ENCODE measurements around the gene NEURL2.
"Not testable (repeated sequence)": the region's sequence is repeated elsewhere in the genome, so short reads cannot be mapped to it uniquely, and the experiment has no call there.

Gene NEURL2

GRCh38 chr20:45874104-45874481 lies 16.9 kb downstream of the NEURL2 start:
- H2BK15ac ChIP-seq (ENCODE audit: low read depth, poor library complexity, severe bottlenecking); H3K79me1 ChIP-seq (replicated peaks; ENCODE audit: low read length, poor library complexity, severe bottlenecking); H3K14ac ChIP-seq (ENCODE audit: low read length in 2 of 2); H2BK120ac ChIP-seq (ENCODE audit: low read depth, low read length); H3K9me3 ChIP-seq (ENCODE audit: control insufficient read depth, low read length); H3K4me3 ChIP-seq (ENCODE audit: insufficient read depth in 1 of 2, low read depth in 1 of 2, low read length in 2 of 2); H3K4me1 ChIP-seq (ENCODE audit: control insufficient read depth, insufficient read depth, low read depth, low read length); H4K91ac ChIP-seq (ENCODE audit: low read length); H3K9ac ChIP-seq (ENCODE audit: low read length); H4K8ac ChIP-seq (ENCODE audit: low read length); H3K27me3 ChIP-seq (ENCODE audit: control insufficient read depth in 1 of 2, insufficient read depth in 1 of 2, low read length in 2 of 2); H3K4ac ChIP-seq (ENCODE audit: low read depth in 1 of 2, low read length in 2 of 2); H2BK12ac ChIP-seq (ENCODE audit: low read length in 2 of 2); H2BK5ac ChIP-seq (ENCODE audit: low read depth, low read length, poor library complexity, severe bottlenecking); DNase-seq; H3K23ac ChIP-seq (ENCODE audit: low read length in 2 of 2); H3K18ac ChIP-seq (ENCODE audit: low read depth in 1 of 2, low read length in 2 of 2); H2AFZ ChIP-seq (ENCODE audit: low read depth, low read length); H3K27ac ChIP-seq (ENCODE audit: low read length, poor library complexity, severe bottlenecking); H2AK5ac ChIP-seq (ENCODE audit: low read length, severe bottlenecking); H3K4me2 ChIP-seq (ENCODE audit: low read length, poor library complexity, severe bottlenecking): not testable (repeated sequence)
- H3K36me3 ChIP-seq (ENCODE audit: control insufficient read depth in 1 of 2, insufficient read depth in 2 of 2, low read depth in 1 of 2, low read length in 2 of 2) = peaks cover 13 to 23% of the 10 kb centered on the region in 2 experiments
- WGBS = 93% methylated on average over 10 of the region's 10 CpGs

- Histone ChIP-seq H3K79me1 (replicated peaks; ENCODE audit: low read length, poor library complexity, severe bottlenecking) (peaks cover 2% of the 10 kb centered on the region), H3K27ac (ENCODE audit: low read length, poor library complexity, severe bottlenecking) (no peak overlapping the region), H2AK5ac (ENCODE audit: low read length, severe bottlenecking) (no peak overlapping the region), H3K4me2 (ENCODE audit: low read length, poor library complexity, severe bottlenecking) (no peak overlapping the region), H3K4me1 (ENCODE audit: control insufficient read depth, insufficient read depth, low read depth, low read length) (no peaks in the 10 kb centered on the region), H4K91ac (ENCODE audit: low read length) (no peak overlapping the region), H2BK120ac (ENCODE audit: low read depth, low read length) (no peak overlapping the region), H3K14ac (ENCODE audit: low read length in 2 of 2) (no peak overlapping the region), H3K36me3 (ENCODE audit: control insufficient read depth in 1 of 2, insufficient read depth in 2 of 2, low read depth in 1 of 2, low read length in 2 of 2) (peaks cover 13 to 23% of the 10 kb centered on the region in 2 experiments), H3K27me3 (ENCODE audit: control insufficient read depth in 1 of 2, insufficient read depth in 1 of 2, low read length in 2 of 2) (no peaks in the 10 kb centered on the region), H2BK5ac (ENCODE audit: low read depth, low read length, poor library complexity, severe bottlenecking) (no peak overlapping the region), H3K9ac (ENCODE audit: low read length) (no peak overlapping the region), H2AFZ (ENCODE audit: low read depth, low read length) (no peak overlapping the region), H3K9me3 (ENCODE audit: control insufficient read depth, low read length) (no peaks in the 10 kb centered on the region), H3K23ac (ENCODE audit: low read length in 2 of 2) (no peak overlapping the region), H2BK15ac (ENCODE audit: low read depth, poor library complexity, severe bottlenecking) (no peak overlapping the region), H3K4ac (ENCODE audit: low read depth in 1 of 2, low read length in 2 of 2) (no peak overlapping the region), H3K18ac (ENCODE audit: low read depth in 1 of 2, low read length in 2 of 2) (no peak overlapping the region), H4K8ac (ENCODE audit: low read length) (no peak overlapping the region), H2BK12ac (ENCODE audit: low read length in 2 of 2) (no peak overlapping the region), H3K4me3 (ENCODE audit: insufficient read depth in 1 of 2, low read depth in 1 of 2, low read length in 2 of 2) (no peak overlapping the region)
- no peak for DNase-seq
- WGBS = 100% methylated on average over 1 of the region's 1 CpG
Measured at GRCh38 chr20:45873409-45874103, 17.5 kb downstream of the NEURL2 start.

GRCh38 chr20:45872626-45873025 lies 18.4 kb downstream of the NEURL2 start:
- H4K8ac ChIP-seq (ENCODE audit: low read length) = no peak overlapping the region
- H3K4me1 ChIP-seq (ENCODE audit: control insufficient read depth, insufficient read depth, low read depth, low read length) = no peaks in the 10 kb centered on the region
- H2AFZ ChIP-seq (ENCODE audit: low read depth, low read length) = no peak overlapping the region

GRCh38 chr20:45867819-45868176 lies 23.2 kb downstream of the NEURL2 start:
- Histone ChIP-seq H3K9ac (ENCODE audit: low read length) (peak overlapping the region; percentile 71), H2AK5ac (ENCODE audit: low read length, severe bottlenecking) (no peak overlapping the region), H2BK12ac (ENCODE audit: low read length in 2 of 2) (no peak overlapping the region), H3K4me3 (ENCODE audit: insufficient read depth in 1 of 2, low read depth in 1 of 2, low read length in 2 of 2) (no peak overlapping the region), H3K4me1 (ENCODE audit: control insufficient read depth, insufficient read depth, low read depth, low read length) (no peaks in the 10 kb centered on the region), H3K18ac (ENCODE audit: low read depth in 1 of 2, low read length in 2 of 2) (no peak overlapping the region), H3K23ac (ENCODE audit: low read length in 2 of 2) (no peak overlapping the region), H2AFZ (ENCODE audit: low read depth, low read length) (no peak overlapping the region), H4K91ac (ENCODE audit: low read length) (no peak overlapping the region), H3K27me3 (ENCODE audit: control insufficient read depth in 1 of 2, insufficient read depth in 1 of 2, low read length in 2 of 2) (no peaks in the 10 kb centered on the region), H3K4ac (ENCODE audit: low read depth in 1 of 2, low read length in 2 of 2) (no peak overlapping the region), H3K14ac (ENCODE audit: low read length in 2 of 2) (no peak overlapping the region), H3K9me3 (ENCODE audit: control insufficient read depth, low read length) (no peaks in the 10 kb centered on the region), H3K79me1 (replicated peaks; ENCODE audit: low read length, poor library complexity, severe bottlenecking) (peaks cover 10% of the 10 kb centered on the region), H3K36me3 (ENCODE audit: control insufficient read depth in 1 of 2, insufficient read depth in 2 of 2, low read depth in 1 of 2, low read length in 2 of 2) (peaks cover 0 to 4% of the 10 kb centered on the region in 2 experiments), H2BK5ac (ENCODE audit: low read depth, low read length, poor library complexity, severe bottlenecking) (no peak overlapping the region), H4K8ac (ENCODE audit: low read length) (no peak overlapping the region), H2BK15ac (ENCODE audit: low read depth, poor library complexity, severe bottlenecking) (no peak overlapping the region), H3K27ac (ENCODE audit: low read length, poor library complexity, severe bottlenecking) (peak overlapping the region; percentile 65), H2BK120ac (ENCODE audit: low read depth, low read length) (no peak overlapping the region), H3K4me2 (ENCODE audit: low read length, poor library complexity, severe bottlenecking) (no peak overlapping the region)
- peak; percentile 69 for DNase-seq

More at GRCh38 chr20:45872626-45873025, 18.4 kb downstream of the NEURL2 start:
- 100% methylated on average over 3 of the region's 4 CpGs for WGBS
- H3K4ac ChIP-seq (ENCODE audit: low read depth in 1 of 2, low read length in 2 of 2) = no peak overlapping the region
- no peak overlapping the region for H2BK15ac ChIP-seq (ENCODE audit: low read depth, poor library complexity, severe bottlenecking)
- H3K14ac ChIP-seq (ENCODE audit: low read length in 2 of 2) = no peak overlapping the region
- no peak overlapping the region for H3K4me3 ChIP-seq (ENCODE audit: insufficient read depth in 1 of 2, low read depth in 1 of 2, low read length in 2 of 2)
- peaks cover 10 to 14% of the 10 kb centered on the region in 2 experiments for H3K36me3 ChIP-seq (ENCODE audit: control insufficient read depth in 1 of 2, insufficient read depth in 2 of 2, low read depth in 1 of 2, low read length in 2 of 2)
- peaks cover 2% of the 10 kb centered on the region for H3K79me1 ChIP-seq (replicated peaks; ENCODE audit: low read length, poor library complexity, severe bottlenecking)
- no peak overlapping the region for H3K18ac ChIP-seq (ENCODE audit: low read depth in 1 of 2, low read length in 2 of 2)
- no peaks in the 10 kb centered on the region for H3K9me3 ChIP-seq (ENCODE audit: control insufficient read depth, low read length)
- H3K9ac ChIP-seq (ENCODE audit: low read length) = no peak overlapping the region
- H2BK5ac ChIP-seq (ENCODE audit: low read depth, low read length, poor library complexity, severe bottlenecking) = no peak overlapping the region
- no peak overlapping the region for H2AK5ac ChIP-seq (ENCODE audit: low read length, severe bottlenecking)
- no peak overlapping the region for H2BK120ac ChIP-seq (ENCODE audit: low read depth, low read length)
- no peak overlapping the region for H2BK12ac ChIP-seq (ENCODE audit: low read length in 2 of 2)
- no peaks in the 10 kb centered on the region for H3K27me3 ChIP-seq (ENCODE audit: control insufficient read depth in 1 of 2, insufficient read depth in 1 of 2, low read length in 2 of 2)
- H3K27ac ChIP-seq (ENCODE audit: low read length, poor library complexity, severe bottlenecking) = no peak overlapping the region
- no peak overlapping the region for H3K4me2 ChIP-seq (ENCODE audit: low read length, poor library complexity, severe bottlenecking)
- no peak for DNase-seq
- H4K91ac ChIP-seq (ENCODE audit: low read length) = no peak overlapping the region
- H3K23ac ChIP-seq (ENCODE audit: low read length in 2 of 2) = no peak overlapping the region
